Left lobe of liver (tissue), 2 donors: ENCODE measurements around the gene TGFBR1. TPM values are rescaled to one million over a fixed set of nuclear protein-coding genes. Genes with fewer than 3 reads are reported as not detected.
A peak's percentile ranks its signal among the peaks of the same experiment; 100 is the strongest.

Experiments used
- ATAC-seq: fragments of 200-7000 bp; cut with Tn5 transposase; one replicate; pipeline ENCODE4 v1.9.1; 2020; ENCODE audit warnings: mild to moderate bottlenecking, moderate library complexity
- DNase-seq: peaks from one replicate; pipeline ENCODE4 v3.0.0-alpha.2; 2020; ENCODE audit warnings: low spot score
- total RNA-seq: library from RNA; stranded (reverse); gene quantifications from one replicate; pipeline ENCODE4 v1.2.1, GENCODE V29; 2021
- donor health status: DM: no; HTN: no; CAD: no; lungs with moderate emphysema.
- donor health status: DM: no; HTN: yes; CAD: no.

The TGFBR1 gene
- total RNA-seq, 1 donor from 2014 or later: 13.5 TPM

DNA sequence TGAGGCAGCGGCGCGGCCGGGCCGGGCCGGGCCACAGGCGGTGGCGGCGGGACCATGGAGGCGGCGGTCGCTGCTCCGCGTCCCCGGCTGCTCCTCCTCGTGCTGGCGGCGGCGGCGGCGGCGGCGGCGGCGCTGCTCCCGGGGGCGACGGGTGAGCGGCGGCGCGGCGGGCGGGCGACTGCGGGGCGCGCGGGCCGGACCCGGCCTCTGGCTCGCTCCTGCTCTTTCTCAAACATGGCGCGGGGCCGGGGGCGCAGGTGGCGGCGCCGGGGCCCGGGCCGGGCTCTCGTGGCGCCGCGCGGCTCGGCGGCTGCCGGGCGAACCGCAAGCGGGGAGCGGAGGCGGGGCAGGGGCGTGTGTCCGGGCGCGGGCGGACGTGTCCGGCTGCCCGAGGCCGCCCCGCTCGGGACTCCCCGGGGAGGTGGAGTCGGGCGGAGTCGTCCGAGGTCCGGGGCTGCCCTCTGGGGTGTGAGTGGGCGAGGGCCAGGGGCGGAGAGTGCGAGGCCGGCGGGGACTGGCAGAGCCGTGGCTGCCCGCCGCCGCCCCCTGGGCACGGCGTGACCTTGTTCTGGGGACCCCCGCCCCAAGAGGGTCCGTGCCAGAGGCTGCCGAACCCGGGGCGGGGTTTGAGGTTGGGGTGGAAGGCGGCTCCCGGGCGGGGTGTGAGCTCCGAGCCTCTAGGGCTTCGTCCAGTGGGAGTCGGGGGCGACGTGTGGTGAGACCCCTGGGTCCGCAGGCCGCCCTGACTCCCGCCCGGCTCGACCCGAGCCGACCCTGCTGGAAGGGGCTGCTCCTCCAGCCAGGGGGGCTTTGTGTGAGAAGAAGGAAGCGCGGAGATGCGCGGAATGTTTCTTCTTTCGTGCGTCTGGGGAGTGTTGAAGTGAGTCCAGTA lies 485 bp downstream of the TGFBR1 start:
- ATAC-seq (peak; percentile 84), DNase-seq (peak; percentile 90)

- DNase-seq (no peak), ATAC-seq (no peak)
Measured at GRCh38 chr9:99106044-99106375, 1.1 kb downstream of the TGFBR1 start.

DNA sequence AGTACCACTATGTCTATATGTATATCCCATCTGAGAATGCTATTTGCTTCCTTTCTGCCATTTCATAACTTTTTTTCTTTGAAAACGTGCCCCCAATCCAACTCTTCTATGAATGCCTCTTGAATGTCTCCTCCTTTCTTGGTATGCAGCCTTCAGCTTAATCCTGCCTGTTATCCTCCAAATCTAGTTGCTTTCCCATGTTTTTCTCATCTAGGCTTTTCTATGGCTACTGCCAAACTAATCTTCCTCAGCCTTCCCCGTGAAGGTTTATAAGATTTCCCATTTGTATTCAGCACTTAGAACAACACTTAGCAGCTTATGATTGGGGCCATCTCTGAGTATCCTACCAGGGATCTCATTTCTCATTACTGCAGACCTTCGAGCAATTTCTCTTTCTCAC lies 2.5 kb downstream of the TGFBR1 start:
- no peak for DNase-seq
- no peak for ATAC-seq

GRCh38 chr9:99108131-99108530 lies 3.2 kb downstream of the TGFBR1 start:
- ATAC-seq (no peak), DNase-seq (no peak)

DNA sequence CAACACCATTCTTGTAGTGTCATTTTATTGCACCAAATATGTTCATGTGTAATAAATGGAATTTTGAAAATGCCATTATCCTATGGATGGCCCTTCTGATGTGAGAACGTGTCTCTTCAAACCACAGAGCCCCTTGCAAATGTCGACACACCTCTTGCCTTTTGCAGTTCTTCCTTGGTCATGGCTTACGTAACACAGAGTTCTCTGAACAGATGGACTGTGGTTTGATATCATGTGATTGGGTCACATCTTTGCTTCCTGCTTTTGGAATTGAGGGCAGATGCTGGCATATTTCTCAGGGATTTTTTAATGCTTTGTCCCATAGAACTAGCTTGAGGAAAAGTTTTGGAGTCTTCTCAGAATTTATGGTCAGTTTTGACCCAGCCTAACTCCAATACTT lies 4.6 kb downstream of the TGFBR1 start:
- no peak for DNase-seq
- ATAC-seq: no peak

- no peak for DNase-seq
Measured at GRCh38 chr9:99112750-99113413, 8.0 kb downstream of the TGFBR1 start.

DNA sequence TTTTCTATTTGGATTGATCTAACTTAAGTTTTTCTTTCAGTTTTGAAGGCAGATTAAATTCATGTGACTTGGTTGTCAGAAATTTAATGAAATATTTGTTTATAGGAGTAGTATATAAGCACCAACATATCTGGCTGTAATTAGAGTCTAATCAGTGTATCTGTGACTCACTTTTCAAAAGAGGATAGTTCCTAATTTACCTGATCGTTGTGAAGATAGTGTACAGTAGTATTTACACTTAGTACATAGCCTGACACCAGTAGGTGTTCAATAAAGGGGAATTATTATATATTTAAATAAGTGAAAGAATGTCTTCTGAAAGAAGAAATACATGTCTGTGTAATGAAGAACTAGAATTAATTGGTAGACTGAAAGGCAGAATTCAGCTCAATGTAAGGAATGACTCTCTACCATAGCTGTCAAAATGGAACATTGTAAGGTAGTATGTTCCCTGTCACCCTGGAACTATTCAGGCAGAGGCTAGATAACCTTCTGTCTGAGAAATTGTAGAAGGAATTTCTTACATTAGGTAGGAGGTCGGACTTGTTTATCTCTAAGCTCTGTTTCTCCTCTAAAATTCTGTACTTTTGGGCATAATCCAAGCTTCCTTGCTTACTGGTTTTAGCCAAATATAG lies 8.6 kb downstream of the TGFBR1 start:
- DNase-seq: no peak
- no peak for ATAC-seq

More at GRCh38 chr9:99112750-99113413, 8.0 kb downstream of the TGFBR1 start:
- no peak for ATAC-seq

DNA sequence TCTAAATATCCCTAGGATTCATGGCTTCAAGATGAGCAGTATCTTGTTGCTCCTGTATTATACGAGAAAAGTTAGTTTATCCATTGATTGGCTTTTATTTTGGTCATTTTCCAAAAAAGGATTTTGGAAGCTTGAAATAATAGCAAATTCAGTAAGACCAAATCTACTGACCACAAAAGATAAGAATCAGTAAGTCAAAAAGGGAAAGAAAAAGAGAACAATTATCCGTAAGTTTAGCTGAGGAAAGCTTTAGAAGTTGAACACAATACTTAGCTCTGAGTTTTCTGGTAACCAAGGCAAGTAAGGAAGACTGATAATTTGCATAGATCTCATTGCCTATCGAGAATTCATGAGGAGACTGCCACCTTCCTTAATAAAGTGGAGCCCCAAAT lies 9.1 kb downstream of the TGFBR1 start:
- ATAC-seq: no peak

GRCh38 chr9:99114846-99115500 lies 10.1 kb downstream of the TGFBR1 start:
- ATAC-seq (no peak), DNase-seq (no peak)

More for the DNA sequence above, 9.1 kb downstream of the TGFBR1 start:
- DNase-seq: no peak

DNA sequence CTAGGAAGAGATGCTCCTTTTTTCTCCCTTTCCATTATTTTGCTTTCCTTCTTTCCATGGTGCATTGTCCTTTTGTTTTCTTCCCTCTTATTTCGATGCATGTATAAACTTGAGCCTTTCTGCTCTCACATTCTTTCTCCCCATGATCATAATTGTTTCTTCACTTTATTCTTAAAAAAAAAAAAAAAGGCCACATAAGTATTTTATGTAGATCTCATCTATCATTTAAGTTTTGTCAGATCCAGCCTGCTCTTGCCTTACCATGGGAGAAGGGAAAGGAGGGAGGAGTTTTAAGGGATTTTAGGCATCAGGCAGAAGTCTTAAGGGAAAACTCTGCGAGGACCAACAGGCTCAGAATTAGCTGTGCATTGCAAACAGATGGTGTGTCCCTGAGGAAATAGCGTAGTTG lies 11.1 kb downstream of the TGFBR1 start:
- DNase-seq (no peak), ATAC-seq (no peak)

- peak; percentile 18 for ATAC-seq
- no peak for DNase-seq
Measured at GRCh38 chr9:99118782-99119466, 14.0 kb downstream of the TGFBR1 start.

GRCh38 chr9:99119976-99120655 lies 15.2 kb downstream of the TGFBR1 start:
- DNase-seq: no peak
- ATAC-seq: no peak

- DNase-seq: no peak
- peak; percentile 37 for ATAC-seq
Measured at GRCh38 chr9:99121604-99122003, 16.7 kb downstream of the TGFBR1 start.

- DNase-seq: no peak
- no peak for ATAC-seq
Measured at GRCh38 chr9:99124534-99125255, 19.8 kb downstream of the TGFBR1 start.

DNA sequence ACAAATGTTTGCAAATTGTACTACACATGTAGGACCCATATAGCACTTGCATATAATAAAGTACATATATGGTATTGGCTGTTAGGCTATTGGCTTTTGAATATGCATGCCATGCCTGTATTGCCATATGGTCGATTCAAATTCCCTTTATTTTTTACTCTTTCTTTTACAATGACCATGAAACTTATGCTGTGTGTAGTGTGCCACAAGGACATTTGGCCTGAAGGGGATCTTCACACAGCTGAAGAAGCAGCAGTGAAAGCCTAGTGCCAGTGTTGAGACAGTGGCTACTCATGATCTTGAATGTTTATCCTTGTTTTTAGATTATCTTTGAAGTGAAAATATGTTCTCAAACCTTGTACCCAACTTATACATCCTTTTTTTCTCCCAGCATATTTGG lies 20.5 kb downstream of the TGFBR1 start:
- ATAC-seq (no peak), DNase-seq (no peak)

GRCh38 chr9:99126312-99126711 lies 21.4 kb downstream of the TGFBR1 start:
- ATAC-seq (no peak), DNase-seq (no peak)

DNA sequence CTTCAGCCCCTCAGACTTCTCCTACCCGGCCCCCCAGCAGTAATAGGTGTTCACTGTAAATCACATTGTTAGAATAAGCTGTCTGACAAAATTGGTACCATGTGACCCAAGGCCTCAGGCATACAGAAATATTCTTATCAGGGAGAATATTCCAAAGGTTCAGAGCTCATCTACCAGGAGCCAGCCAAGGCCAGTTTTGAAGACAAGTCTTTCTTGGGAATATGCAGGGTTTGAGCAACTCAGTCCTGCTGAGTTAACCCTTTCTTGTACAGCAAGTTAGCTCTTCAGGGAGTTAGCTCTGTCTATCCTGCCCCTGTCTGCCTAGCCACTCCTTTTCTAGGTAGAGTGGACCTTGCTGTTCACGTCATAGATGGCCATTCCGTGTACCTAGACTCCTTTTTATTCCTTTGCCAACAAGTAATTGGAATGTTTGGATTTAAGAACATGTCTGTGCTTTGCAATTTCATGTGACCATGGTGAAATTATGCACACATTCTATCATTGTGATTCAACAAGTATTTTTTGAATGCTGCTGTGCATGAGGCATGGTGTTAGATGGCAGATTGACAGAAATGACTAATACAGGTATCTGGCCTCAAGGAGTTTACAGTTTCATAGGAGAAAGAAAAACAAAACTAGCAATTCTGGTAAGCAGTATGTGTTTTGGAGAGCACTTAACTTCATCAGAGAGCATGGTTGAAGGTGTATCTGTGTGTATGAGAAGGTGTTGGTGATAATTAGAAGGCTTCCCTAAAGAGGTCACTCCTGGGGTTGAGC lies 22.6 kb downstream of the TGFBR1 start:
- DNase-seq (no peak), ATAC-seq (no peak)

- no peak for ATAC-seq
- DNase-seq: no peak
Measured at GRCh38 chr9:99128133-99128406, 23.2 kb downstream of the TGFBR1 start.

DNA sequence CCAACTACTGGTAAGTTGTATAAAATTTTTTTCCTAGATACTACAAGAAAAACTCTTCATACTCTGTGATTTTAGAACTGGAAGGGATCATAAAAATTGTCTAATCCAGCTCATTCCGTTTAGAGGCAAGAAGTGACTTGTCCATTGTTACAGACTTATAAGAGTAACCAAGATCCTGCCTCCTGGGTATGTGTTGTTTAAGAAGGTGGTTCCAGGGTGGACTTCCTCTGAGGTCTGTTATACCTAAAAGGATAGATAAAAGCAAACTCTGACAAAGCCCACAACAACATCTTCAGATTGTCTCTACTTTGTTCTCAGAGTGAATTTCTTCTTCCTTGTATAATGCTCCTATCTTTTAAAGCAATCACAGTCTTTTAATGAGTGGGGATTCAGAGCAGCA lies 24.2 kb downstream of the TGFBR1 start:
- DNase-seq (no peak), ATAC-seq (no peak)
